Measurements from ENCODE around the gene HPD. TPM values are rescaled to one million over a fixed set of nuclear protein-coding genes. Genes with fewer than 3 reads are reported as not detected.
A peak's percentile ranks its signal among the peaks of the same experiment; 100 is the strongest.

The HPD gene
- total RNA-seq, 2 experiments from 2014 or later: not detected

DNA sequence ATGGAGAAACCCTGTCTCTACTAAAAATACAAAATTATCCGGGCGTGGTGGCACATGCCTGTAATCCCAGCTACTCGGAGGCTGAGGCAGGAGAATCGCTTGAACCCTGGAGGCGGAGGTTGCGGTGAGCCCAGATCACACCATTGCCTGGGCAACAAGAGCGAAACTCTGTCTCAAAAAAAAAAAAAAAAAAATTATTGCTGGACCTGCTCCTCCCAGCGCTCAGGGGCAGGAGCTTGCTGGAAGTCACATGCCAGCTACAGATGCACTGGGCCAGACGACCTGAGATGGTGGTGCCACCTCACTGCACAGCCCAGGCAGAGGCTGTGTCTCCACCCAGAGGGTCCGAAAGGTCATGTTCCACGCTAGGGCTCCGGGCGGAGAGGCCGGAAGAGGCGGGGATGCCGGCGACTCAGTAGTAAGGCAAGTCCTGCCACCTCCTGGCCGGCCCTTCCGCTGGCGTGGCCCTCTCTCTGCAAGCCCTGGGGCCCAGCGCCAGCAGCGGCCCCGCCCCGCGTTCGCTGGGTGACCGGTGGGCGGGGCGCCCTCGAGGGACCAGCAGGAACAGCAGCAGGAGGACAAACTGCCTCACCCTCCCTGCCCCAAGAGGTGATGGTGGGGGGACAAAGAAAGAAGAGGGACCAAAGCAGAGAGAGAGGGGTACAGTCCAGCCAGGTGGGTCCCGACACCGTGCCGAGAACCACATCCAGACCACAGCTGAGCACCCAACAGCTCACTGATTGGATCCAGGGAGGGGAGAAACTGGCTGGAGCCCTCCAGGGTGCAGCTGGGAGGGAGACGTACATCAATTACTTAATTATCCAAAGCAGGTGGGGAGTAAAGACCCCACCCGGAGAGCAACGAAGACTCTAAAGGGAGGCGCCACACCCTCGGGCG, 61.6 kb downstream of the HPD start:
- Histone ChIP-seq H3K4me3 (ENCODE audit: low read depth, low read length, poor library complexity, severe bottlenecking) (no peak overlapping the region), H3K79me2 (ENCODE audit: insufficient read depth, low read depth, low read length) (peaks cover 10% of the 10 kb centered on the region; the same call in 1 of the 2 replicates), H3K36me3 (ENCODE audit: insufficient read depth, low read length) (peaks cover 9% of the 10 kb centered on the region; the same call in 1 of the 2 replicates), H3K27ac (ENCODE audit: low read depth, low read length, poor library complexity, severe bottlenecking) (no peak overlapping the region), H3K4me1 (ENCODE audit: insufficient read depth, low read length, poor library complexity, severe bottlenecking) (peaks cover 60% of the 10 kb centered on the region), H4K20me1 (ENCODE audit: insufficient read depth, low read length) (no peaks in the 10 kb centered on the region), H3K9me2 (ENCODE audit: insufficient read depth, low read length) (no peaks in the 10 kb centered on the region), H2AFZ (ENCODE audit: low read length) (no peak overlapping the region), H3K9me3 (ENCODE audit: low read length) (no peaks in the 10 kb centered on the region), H3K4me2 (ENCODE audit: low read length) (peak overlapping the region; percentile 58; the same call in 1 of the 2 replicates)
- intact Hi-C loops (cut with micrococcal nuclease; ENCODE audit: unreplicated experiment): no loop called here
- CTCF ChIA-PET (ENCODE audit: unreplicated experiment): no interaction called here
- POLR2A ChIA-PET: interaction anchor here (1.0 kb wide), 1 partner anchor 14 kb away, joined by 3 read pairs; no protein-coding TSS in a partner anchor
- TF ChIP-seq EZH2phosphoT487 (IDR thresholded peaks at IDR 0.05; ENCODE audit: borderline replicate concordance, low read depth, low read length): no peak
- TF ChIP-seq, protein P1, sequence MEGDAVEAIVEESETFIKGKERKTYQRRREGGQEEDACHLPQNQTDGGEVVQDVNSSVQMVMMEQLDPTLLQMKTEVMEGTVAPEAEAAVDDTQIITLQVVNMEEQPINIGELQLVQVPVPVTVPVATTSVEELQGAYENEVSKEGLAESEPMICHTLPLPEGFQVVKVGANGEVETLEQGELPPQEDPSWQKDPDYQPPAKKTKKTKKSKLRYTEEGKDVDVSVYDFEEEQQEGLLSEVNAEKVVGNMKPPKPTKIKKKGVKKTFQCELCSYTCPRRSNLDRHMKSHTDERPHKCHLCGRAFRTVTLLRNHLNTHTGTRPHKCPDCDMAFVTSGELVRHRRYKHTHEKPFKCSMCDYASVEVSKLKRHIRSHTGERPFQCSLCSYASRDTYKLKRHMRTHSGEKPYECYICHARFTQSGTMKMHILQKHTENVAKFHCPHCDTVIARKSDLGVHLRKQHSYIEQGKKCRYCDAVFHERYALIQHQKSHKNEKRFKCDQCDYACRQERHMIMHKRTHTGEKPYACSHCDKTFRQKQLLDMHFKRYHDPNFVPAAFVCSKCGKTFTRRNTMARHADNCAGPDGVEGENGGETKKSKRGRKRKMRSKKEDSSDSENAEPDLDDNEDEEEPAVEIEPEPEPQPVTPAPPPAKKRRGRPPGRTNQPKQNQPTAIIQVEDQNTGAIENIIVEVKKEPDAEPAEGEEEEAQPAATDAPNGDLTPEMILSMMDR (conservative IDR thresholded peaks at IDR 0.05; ENCODE audit: low read length): no peak
- BruUV-seq (replicated peaks): no TSS peak
- no peak for DNase-seq (ENCODE audit: low spot score)

DNA sequence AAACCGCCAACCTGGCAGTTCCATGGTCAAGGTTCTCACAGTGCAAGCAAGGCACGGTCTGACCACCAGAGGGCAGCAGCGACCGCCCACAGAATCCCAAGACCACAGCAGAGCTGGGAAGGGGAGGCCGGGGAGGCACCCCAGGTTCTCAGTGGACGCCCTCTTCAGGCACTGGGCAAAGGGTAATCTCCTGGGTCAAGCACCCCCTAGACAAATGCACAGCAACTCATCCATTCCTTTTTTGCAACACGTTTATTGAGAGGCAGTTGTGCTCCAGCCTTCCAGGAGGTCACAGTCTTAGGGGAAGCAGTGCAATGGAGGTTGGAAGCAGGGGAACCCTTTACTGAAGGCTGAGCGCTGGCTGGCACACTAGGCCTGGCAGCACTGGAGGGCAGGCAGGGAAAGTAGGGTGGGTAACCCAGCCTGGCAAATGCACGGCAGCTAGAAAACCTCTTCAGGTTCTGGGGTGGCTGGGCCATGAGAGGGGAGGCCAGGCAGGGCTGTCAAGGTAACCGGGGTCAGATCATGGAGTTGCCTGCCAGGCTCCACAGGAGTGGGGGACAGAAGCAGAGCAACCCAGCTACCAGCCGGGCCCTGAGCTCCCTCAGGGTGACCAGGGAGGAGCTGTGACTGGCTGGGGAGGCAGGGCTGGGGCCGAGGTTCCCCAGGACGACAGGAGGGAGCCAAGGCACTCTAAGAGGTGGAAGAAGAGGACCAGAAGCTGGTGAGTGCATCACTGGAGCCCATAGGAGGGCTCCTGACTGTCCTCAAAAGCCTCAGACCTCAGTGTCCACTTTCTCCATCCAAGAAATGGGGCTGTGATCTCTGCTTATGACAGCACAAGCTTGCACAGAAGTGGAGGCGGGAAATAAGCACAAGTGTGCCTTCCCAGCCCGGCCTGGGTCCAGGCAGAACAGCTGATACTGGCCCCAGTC, 63.4 kb downstream of the HPD start:
- peak overlapping the region; percentile 80 for H3K4me2 ChIP-seq (ENCODE audit: low read length)
- H4K20me1 ChIP-seq (ENCODE audit: insufficient read depth, low read length): no peaks in the 10 kb centered on the region
- H3K9me2 ChIP-seq (ENCODE audit: insufficient read depth, low read length): no peaks in the 10 kb centered on the region
- ChIA-PET POLR2A (interaction anchor here (0.6 to 1.8 kb wide), 10 partner anchors 7 to 107 kb away, joined by 3 to 7 read pairs (median 4); no protein-coding TSS in a partner anchor), CTCF (ENCODE audit: unreplicated experiment) (interaction anchor here (1.1 to 2.6 kb wide), 5 partner anchors 9 to 121 kb away, joined by 3 to 13 read pairs (median 4); partner anchors contain the start of gene PSMD9)
- DNase-seq (ENCODE audit: low spot score): peak; percentile 83
- intact Hi-C loops (cut with micrococcal nuclease; ENCODE audit: unreplicated experiment): loop anchor here (1.0 kb wide), 2 partner anchors 17 to 99 kb away; no protein-coding TSS in a partner anchor
- H3K4me3 ChIP-seq (ENCODE audit: low read depth, low read length, poor library complexity, severe bottlenecking): peak overlapping the region; percentile 76
- no TSS peak for BruUV-seq (replicated peaks)
- H2AFZ ChIP-seq (ENCODE audit: low read length): peak overlapping the region; percentile 44; the same call in 1 of the 2 replicates
- TF ChIP-seq, protein P1 (conservative IDR thresholded peaks at IDR 0.05; ENCODE audit: low read length): peak; percentile 96
- no peak for TF ChIP-seq EZH2phosphoT487 (IDR thresholded peaks at IDR 0.05; ENCODE audit: borderline replicate concordance, low read depth, low read length)
- H3K4me1 ChIP-seq (ENCODE audit: insufficient read depth, low read length, poor library complexity, severe bottlenecking): peaks cover 58% of the 10 kb centered on the region
- H3K79me2 ChIP-seq (ENCODE audit: insufficient read depth, low read depth, low read length): no peaks in the 10 kb centered on the region
- no peaks in the 10 kb centered on the region for H3K9me3 ChIP-seq (ENCODE audit: low read length)
- H3K36me3 ChIP-seq (ENCODE audit: insufficient read depth, low read length): peaks cover 9% of the 10 kb centered on the region; the same call in 1 of the 2 replicates
- H3K27ac ChIP-seq (ENCODE audit: low read depth, low read length, poor library complexity, severe bottlenecking): peak overlapping the region; percentile 63
